Neural progenitor cell (in vitro differentiated cells): ENCODE results near the gene PRR16. TPM values are rescaled to one million over a fixed set of nuclear protein-coding genes. Genes with fewer than 3 reads are reported as not detected.

Experiments
- DNase-seq: peaks from one replicate; pipeline ENCODE4 v3.0.0-alpha.2; 2016; ENCODE audit warnings: low spot score
- H2AFZ ChIP-seq: fragments of 200-600 bp; sonication (generic); replicated peaks from 2 replicates; pipeline ENCODE4 v1.6.1; 2016; ENCODE audit warnings: antibody characterized with exemption
- H3F3A ChIP-seq: fragments of 200-600 bp; sonication (generic); 2 replicates; pipeline ENCODE4 v1.6.1; 2016; ENCODE audit warnings: antibody characterized with exemption, low read depth
- H3K27ac ChIP-seq: fragments of 200-600 bp; sonication (generic); 2 replicates; pipeline ENCODE4 v1.5.1; 2016; ENCODE audit warnings: mild to moderate bottlenecking
- H3K27me3 ChIP-seq: fragments of 200-600 bp; sonication (generic); 2 replicates; pipeline ENCODE4 v1.6.1; 2016; ENCODE audit warnings: mild to moderate bottlenecking, moderate library complexity
- H3K36me3 ChIP-seq: fragments of 200-600 bp; sonication (generic); 2 replicates; pipeline ENCODE4 v1.5.1; 2016
- H3K4me1 ChIP-seq: fragments of 200-600 bp; sonication (generic); 2 replicates; pipeline ENCODE4 v1.6.1; 2016; ENCODE audit warnings: mixed run types
- H3K4me2 ChIP-seq: fragments of 200-600 bp; sonication (generic); 2 replicates; pipeline ENCODE4 v1.6.1; 2016
- H3K4me3 ChIP-seq: fragments of 200-600 bp; sonication (generic); 2 replicates; pipeline ENCODE4 v1.5.1; 2016
- H3K79me2 ChIP-seq: fragments of 200-600 bp; sonication (generic); 2 replicates; pipeline ENCODE4 v1.6.1; 2016; ENCODE audit warnings: low read depth
- H3K9ac ChIP-seq: fragments of 200-600 bp; sonication (generic); 2 replicates; pipeline ENCODE4 v1.6.1; 2016
- H3K9me3 ChIP-seq: fragments of 200-600 bp; sonication (generic); 2 replicates; pipeline ENCODE4 v1.5.1; 2016; ENCODE audit warnings: low read depth
- H4K20me1 ChIP-seq: fragments of 200-600 bp; sonication (generic); 2 replicates; pipeline ENCODE4 v1.6.1; 2016; ENCODE audit warnings: low read depth
- H3K27ac Mint-ChIP-seq: 3 replicates; pipeline ENCODE4 v1.8.0; 2021; ENCODE audit warnings: mixed read lengths
- H3K27me3 Mint-ChIP-seq: 2 replicates; pipeline ENCODE4 v1.8.0; 2022; ENCODE audit warnings: low read depth, mild to moderate bottlenecking, inconsistent platforms, moderate library complexity, mixed read lengths; ENCODE audit not compliant: insufficient read depth
- H3K36me3 Mint-ChIP-seq: 3 replicates; pipeline ENCODE4 v1.8.0; 2021; ENCODE audit warnings: mixed read lengths
- H3K4me1 Mint-ChIP-seq: 3 replicates; pipeline ENCODE4 v1.8.0; 2021; ENCODE audit warnings: mixed read lengths
- H3K4me3 Mint-ChIP-seq: 3 replicates; pipeline ENCODE4 v1.8.0; 2021; ENCODE audit warnings: mild to moderate bottlenecking, moderate library complexity, mixed read lengths
- H3K9me3 Mint-ChIP-seq: 3 replicates; pipeline ENCODE4 v1.8.0; 2020; ENCODE audit warnings: mixed read lengths
- EZH2 ChIP-seq: fragments of 200-600 bp; sonication (generic); IDR thresholded peaks from 2 replicates; pipeline ENCODE4 v1.6.1; 2017; ENCODE audit warnings: antibody characterized with exemption, mild to moderate bottlenecking, moderate library complexity
- EZH2phosphoT487 ChIP-seq: fragments of 200-600 bp; sonication (generic); IDR thresholded peaks from 2 replicates; pipeline ENCODE4 v1.6.1; 2017; ENCODE audit warnings: antibody characterized with exemption
- total RNA-seq: library from RNA; depleted of rRNA; stranded (reverse); fragments of >200 nt; gene quantifications from 2 replicates; pipeline ENCODE4 v1.2.3, GENCODE V29; 2015; ENCODE audit warnings: low replicate concordance
- TF ChIP-seq, protein P1 (sequence below): fragments of 200-600 bp; sonication (generic); IDR thresholded peaks from 2 replicates; pipeline ENCODE4 v1.5.1; 2017; ENCODE audit warnings: antibody characterized with exemption, mild to moderate bottlenecking

The PRR16 gene
- total RNA-seq, 1 donor from 2014 or later: not detected

DNA sequence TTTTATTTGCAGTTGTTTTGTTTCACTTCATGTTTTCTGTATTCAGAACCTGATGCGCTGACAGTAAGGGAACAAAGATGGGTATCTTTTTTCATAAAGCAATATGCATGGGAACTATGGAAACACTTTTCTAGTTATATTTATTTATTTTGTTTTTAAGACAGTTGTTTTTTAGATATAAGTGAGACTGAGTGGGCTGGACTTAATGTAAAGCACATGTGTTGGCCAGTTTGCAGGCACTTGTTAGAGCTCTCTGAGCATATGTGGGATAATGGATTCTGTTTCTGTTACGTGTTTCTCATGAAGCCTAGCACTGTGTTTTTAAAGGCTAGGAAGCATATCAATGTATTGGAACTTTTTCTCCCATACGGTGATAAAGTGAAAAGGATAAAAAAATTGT lies 164.1 kb downstream of the PRR16 start:
- no peaks in the 10 kb centered on the region for H3K79me2 ChIP-seq
- H3K4me1 ChIP-seq: peaks cover 9% of the 10 kb centered on the region
- no peaks in the 10 kb centered on the region for H3F3A ChIP-seq
- no peak overlapping the region for H3K4me3 ChIP-seq
- Mint-ChIP-seq H3K9me3 (peaks cover 2% of the 10 kb centered on the region), H3K36me3 (no peaks in the 10 kb centered on the region), H3K4me3 (no peak overlapping the region), H3K27ac (no peak overlapping the region), H3K4me1 (peaks cover 2% of the 10 kb centered on the region), H3K27me3 (no peaks in the 10 kb centered on the region)
- H3K27ac ChIP-seq: no peak overlapping the region
- no peak overlapping the region for H3K4me2 ChIP-seq
- no peaks in the 10 kb centered on the region for H4K20me1 ChIP-seq
- no peak for DNase-seq
- no peaks in the 10 kb centered on the region for H3K36me3 ChIP-seq
- H3K9ac ChIP-seq: no peak overlapping the region
- H2AFZ ChIP-seq: no peak overlapping the region
- TF ChIP-seq EZH2: no peak
- TF ChIP-seq, protein P1, sequence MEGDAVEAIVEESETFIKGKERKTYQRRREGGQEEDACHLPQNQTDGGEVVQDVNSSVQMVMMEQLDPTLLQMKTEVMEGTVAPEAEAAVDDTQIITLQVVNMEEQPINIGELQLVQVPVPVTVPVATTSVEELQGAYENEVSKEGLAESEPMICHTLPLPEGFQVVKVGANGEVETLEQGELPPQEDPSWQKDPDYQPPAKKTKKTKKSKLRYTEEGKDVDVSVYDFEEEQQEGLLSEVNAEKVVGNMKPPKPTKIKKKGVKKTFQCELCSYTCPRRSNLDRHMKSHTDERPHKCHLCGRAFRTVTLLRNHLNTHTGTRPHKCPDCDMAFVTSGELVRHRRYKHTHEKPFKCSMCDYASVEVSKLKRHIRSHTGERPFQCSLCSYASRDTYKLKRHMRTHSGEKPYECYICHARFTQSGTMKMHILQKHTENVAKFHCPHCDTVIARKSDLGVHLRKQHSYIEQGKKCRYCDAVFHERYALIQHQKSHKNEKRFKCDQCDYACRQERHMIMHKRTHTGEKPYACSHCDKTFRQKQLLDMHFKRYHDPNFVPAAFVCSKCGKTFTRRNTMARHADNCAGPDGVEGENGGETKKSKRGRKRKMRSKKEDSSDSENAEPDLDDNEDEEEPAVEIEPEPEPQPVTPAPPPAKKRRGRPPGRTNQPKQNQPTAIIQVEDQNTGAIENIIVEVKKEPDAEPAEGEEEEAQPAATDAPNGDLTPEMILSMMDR: no peak
- TF ChIP-seq EZH2phosphoT487: no peak
- H3K9me3 ChIP-seq: no peaks in the 10 kb centered on the region
- H3K27me3 ChIP-seq: peaks cover under 1% of the 10 kb centered on the region

DNA sequence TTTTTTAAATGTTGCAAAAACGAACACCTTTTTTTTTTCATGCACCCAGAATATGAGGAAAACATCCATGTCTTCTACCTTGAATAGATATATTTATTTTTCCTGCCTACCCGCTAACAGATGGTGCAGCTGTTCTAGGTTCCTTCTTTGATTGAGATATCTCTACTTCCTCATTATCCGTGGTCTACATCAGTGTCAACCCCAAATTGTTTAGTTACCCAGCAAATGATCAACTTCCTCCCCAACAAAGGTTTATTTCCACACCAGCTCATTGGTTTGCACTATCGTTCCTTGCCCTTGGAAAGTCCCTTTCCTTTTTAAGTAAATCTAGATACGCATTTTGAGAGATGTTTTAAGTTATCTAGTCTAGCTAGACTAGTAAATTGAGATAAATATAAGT lies 166.4 kb downstream of the PRR16 start:
- H3K9me3 Mint-ChIP-seq: peaks cover 2% of the 10 kb centered on the region
- no peaks in the 10 kb centered on the region for H3K36me3 Mint-ChIP-seq
- no peaks in the 10 kb centered on the region for H3F3A ChIP-seq

DNA sequence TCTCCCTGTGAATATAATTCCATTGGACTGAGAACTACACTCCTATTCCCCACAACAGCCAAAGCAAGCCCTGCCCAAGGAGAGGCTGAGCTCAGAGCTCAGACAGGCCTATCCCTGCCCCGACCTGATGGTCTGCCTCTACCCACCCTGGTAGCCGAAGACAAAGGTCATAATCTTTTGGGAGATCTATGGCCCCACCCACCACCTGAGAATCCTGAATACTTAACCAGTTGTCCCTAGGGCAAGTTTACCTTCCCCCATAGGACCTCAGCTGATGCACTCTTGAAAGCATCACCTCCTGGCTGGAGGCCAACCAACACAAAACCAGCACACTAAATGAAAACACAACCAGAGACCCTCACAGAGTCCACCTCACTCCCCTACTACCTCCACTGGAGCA lies 167.5 kb downstream of the PRR16 start:
- Histone ChIP-seq H3K27me3 (no peaks in the 10 kb centered on the region), H3K4me3 (no peak overlapping the region), H3F3A (no peaks in the 10 kb centered on the region), H3K9me3 (no peaks in the 10 kb centered on the region), H2AFZ (no peak overlapping the region), H3K79me2 (no peaks in the 10 kb centered on the region), H3K9ac (no peak overlapping the region), H3K27ac (no peak overlapping the region), H3K4me1 (peaks cover 9% of the 10 kb centered on the region), H3K4me2 (no peak overlapping the region), H3K36me3 (no peaks in the 10 kb centered on the region), H4K20me1 (no peaks in the 10 kb centered on the region)
- Mint-ChIP-seq H3K4me1 (peaks cover 2% of the 10 kb centered on the region), H3K27me3 (no peaks in the 10 kb centered on the region), H3K36me3 (no peaks in the 10 kb centered on the region), H3K4me3 (no peak overlapping the region), H3K27ac (no peak overlapping the region), H3K9me3 (peaks cover 2% of the 10 kb centered on the region)
- TF ChIP-seq EZH2phosphoT487 (no peak), EZH2 (no peak)
- TF ChIP-seq, protein P1: no peak
- DNase-seq: no peak

More for the DNA sequence above, 166.4 kb downstream of the PRR16 start:
- Histone ChIP-seq H3K27ac (no peak overlapping the region), H3K9ac (no peak overlapping the region), H3K79me2 (no peaks in the 10 kb centered on the region), H3K27me3 (no peaks in the 10 kb centered on the region), H3K4me1 (peaks cover 9% of the 10 kb centered on the region), H3K4me2 (no peak overlapping the region), H3K9me3 (no peaks in the 10 kb centered on the region), H4K20me1 (no peaks in the 10 kb centered on the region), H3K36me3 (no peaks in the 10 kb centered on the region), H2AFZ (no peak overlapping the region), H3K4me3 (no peak overlapping the region)
- no peak for DNase-seq
- Mint-ChIP-seq H3K4me3 (no peak overlapping the region), H3K27ac (no peak overlapping the region), H3K27me3 (no peaks in the 10 kb centered on the region), H3K4me1 (peaks cover 2% of the 10 kb centered on the region)
- TF ChIP-seq EZH2: no peak

DNA sequence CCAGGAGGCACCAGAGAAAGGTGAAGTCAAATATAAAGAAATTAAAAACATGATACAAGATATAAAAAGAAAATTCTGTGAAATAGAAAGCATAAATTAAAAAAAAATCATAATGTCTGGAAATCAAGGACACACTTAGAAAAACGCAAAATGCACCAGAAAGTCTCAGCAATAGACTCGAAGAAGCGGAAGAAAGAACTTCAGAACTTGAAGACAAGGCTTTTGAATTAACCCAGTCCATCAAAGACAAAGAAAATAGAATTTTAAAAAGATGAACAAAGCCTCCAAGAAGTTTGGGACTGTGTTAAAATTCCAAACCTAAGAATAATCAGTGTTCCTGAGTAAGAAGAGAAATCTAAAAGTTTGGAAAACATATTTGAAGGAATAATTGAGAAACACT lies 168.3 kb downstream of the PRR16 start:
- H3K4me1 ChIP-seq: peaks cover 5% of the 10 kb centered on the region
- H2AFZ ChIP-seq: no peak overlapping the region
- H4K20me1 ChIP-seq: no peaks in the 10 kb centered on the region
- Mint-ChIP-seq H3K4me3 (no peak overlapping the region), H3K36me3 (no peaks in the 10 kb centered on the region), H3K27ac (no peak overlapping the region), H3K9me3 (peaks cover 2% of the 10 kb centered on the region), H3K27me3 (no peaks in the 10 kb centered on the region), H3K4me1 (peaks cover 2% of the 10 kb centered on the region)
- H3K79me2 ChIP-seq: no peaks in the 10 kb centered on the region
- no peak for DNase-seq
- TF ChIP-seq EZH2: no peak
- TF ChIP-seq, protein P1: no peak
- no peak for TF ChIP-seq EZH2phosphoT487
- H3K27ac ChIP-seq: no peak overlapping the region
- H3K27me3 ChIP-seq: no peaks in the 10 kb centered on the region
- no peak overlapping the region for H3K4me3 ChIP-seq
- H3K9me3 ChIP-seq: no peaks in the 10 kb centered on the region
- no peaks in the 10 kb centered on the region for H3K36me3 ChIP-seq
- no peaks in the 10 kb centered on the region for H3F3A ChIP-seq
- H3K4me2 ChIP-seq: no peak overlapping the region
- H3K9ac ChIP-seq: no peak overlapping the region
